Uterus (tissue), 4 donors: ENCODE data around the gene RREB1. TPM values are rescaled to one million over a fixed set of nuclear protein-coding genes. Genes with fewer than 3 reads are reported as not detected.

Source experiments
- DNase-seq, 2 donors: peaks; one replicate each; pipeline ENCODE4 v3.0.0-alpha.2; 2019 to 2020
- H3K27ac ChIP-seq, 2 donors: fragments of 200-600 bp; sonication (generic); 1 replicate in 1 of 2; 2 replicates in 1 of 2; pipeline ENCODE4 v1.5.1; 2016 to 2018
- H3K27me3 ChIP-seq, 2 donors: fragments of 200-600 bp; sonication (generic); one replicate each; pipeline ENCODE4 v1.5.1; 2018 to 2019; ENCODE audit warnings: control low read depth in 1 of 2
- H3K36me3 ChIP-seq, 2 donors: fragments of 200-600 bp; sonication (generic); one replicate each; pipeline ENCODE4 v1.5.1; 2019; ENCODE audit warnings: control low read depth in 1 of 2
- H3K4me1 ChIP-seq, 2 donors: fragments of 200-600 bp; sonication (generic); one replicate each; pipeline ENCODE4 v1.5.1; 2018 to 2019; ENCODE audit warnings: control low read depth in 1 of 2
- H3K4me3 ChIP-seq, 2 donors: fragments of 200-600 bp; sonication (generic); 1 replicate in 1 of 2; 2 replicates in 1 of 2; pipeline ENCODE4 v1.5.1; 2018 to 2019; ENCODE audit warnings: mild to moderate bottlenecking in 1 of 2
- H3K9me3 ChIP-seq, 2 donors: fragments of 200-600 bp; sonication (generic); one replicate each; pipeline ENCODE4 v1.5.1; 2019; ENCODE audit warnings: control low read depth in 1 of 2
- CTCF ChIP-seq, 4 experiments: fragments of 200-600 bp in 2 of 4; fragments of 450-650 bp in 2 of 4; sonication (generic) in 2 of 4; IDR thresholded peaks; one replicate each; pipeline ENCODE4 v1.5.1; 2016 to 2019; ENCODE audit warnings: antibody characterized with exemption in 4 of 4, mild to moderate bottlenecking in 2 of 4, moderate library complexity in 1 of 4
- POLR2A ChIP-seq, 2 donors: fragments of 450-650 bp; IDR thresholded peaks; one replicate each; pipeline ENCODE4 v1.6.1; 2016; ENCODE audit warnings: antibody characterized with exemption in 2 of 2, mild to moderate bottlenecking in 1 of 2, moderate library complexity in 1 of 2
- intact Hi-C: fragments of 100-400 bp; cut with DNase I; formaldehyde crosslinking; loops from one replicate; pipeline ENCODE4 v1.15.1; 2023; ENCODE audit warnings: low total_unique reads
- total RNA-seq, 4 donors: library from RNA; depleted of rRNA in 3 of 4; stranded (reverse); fragments of >200 nt in 3 of 4; gene quantifications; one replicate each; pipeline versions ENCODE4 v1.1.0 to v1.2.4, GENCODE V29; 2014 to 2023
- donor health status: DM: yes; HTN: yes; CAD: no.

RREB1 gene
- total RNA-seq, 4 donors from 2014 or later = 15.1 to 65.9 (median 22.7) TPM

GRCh38 chr6:7136859-7137334 lies 29.1 kb downstream of the RREB1 start:
- Histone ChIP-seq H3K9me3 (no peaks in the 10 kb centered on the region), H3K4me3 (no peak overlapping the region), H3K4me1 (peaks cover 0 to 5% of the 10 kb centered on the region in 2 donors), H3K27me3 (no peaks in the 10 kb centered on the region), H3K27ac (peak overlapping the region; percentile 73 to 85), H3K36me3 (no peaks in the 10 kb centered on the region)
- no peak for DNase-seq
- intact Hi-C loops = no loop called here
- TF ChIP-seq CTCF (IDR thresholded peaks at IDR 0.05) (no peak), POLR2A (IDR thresholded peaks at IDR 0.05) (no peak)

DNA sequence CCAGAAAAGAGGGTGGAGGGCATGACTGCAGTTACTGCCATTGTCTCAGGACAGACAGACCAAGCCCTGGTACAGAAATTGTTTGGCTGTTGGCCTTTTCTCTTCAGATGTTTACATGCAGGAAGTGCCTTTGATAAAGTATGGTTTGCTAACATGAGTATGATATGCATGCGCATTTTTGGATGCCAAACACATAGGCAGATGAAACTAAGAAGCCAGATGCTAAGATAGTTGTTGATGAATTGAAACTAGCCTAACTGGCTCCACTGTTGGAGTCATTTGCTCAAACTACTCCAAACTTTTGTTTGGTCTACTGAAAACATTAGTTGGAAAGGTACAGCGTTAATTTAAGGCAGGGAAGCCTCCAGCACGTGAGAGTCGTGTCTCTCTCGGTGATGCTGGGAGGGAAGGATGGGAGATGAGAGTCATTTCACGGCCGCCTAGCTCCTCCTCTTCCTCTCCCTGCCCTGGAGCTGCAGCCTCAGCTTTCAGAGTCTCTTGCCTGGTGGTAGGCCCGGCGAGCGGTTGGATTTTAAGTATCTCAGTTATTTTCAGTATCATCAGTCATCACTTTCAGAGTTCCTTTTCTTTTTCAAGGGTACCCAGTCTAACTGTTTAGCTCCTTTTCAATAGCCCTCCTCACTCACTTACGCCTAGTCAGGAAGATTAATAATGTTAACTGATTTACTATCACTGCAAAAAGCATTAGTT lies 29.7 kb downstream of the RREB1 start:
- intact Hi-C loops = no loop called here
- H3K36me3 ChIP-seq = no peaks in the 10 kb centered on the region
- H3K27ac ChIP-seq = peak overlapping the region; percentile 73 to 85
- H3K27me3 ChIP-seq = no peaks in the 10 kb centered on the region
- DNase-seq = peak; percentile 50 to 65
- H3K9me3 ChIP-seq = no peaks in the 10 kb centered on the region
- peaks cover 0 to 7% of the 10 kb centered on the region in 2 donors for H3K4me1 ChIP-seq
- H3K4me3 ChIP-seq = no peak overlapping the region
- no peak for TF ChIP-seq CTCF (IDR thresholded peaks at IDR 0.05)
- no peak for TF ChIP-seq POLR2A (IDR thresholded peaks at IDR 0.05)

- H3K36me3 ChIP-seq = no peaks in the 10 kb centered on the region
- no peak for DNase-seq
- H3K27me3 ChIP-seq = no peaks in the 10 kb centered on the region
- peak overlapping the region; percentile 73 to 85 for H3K27ac ChIP-seq
- no peak overlapping the region for H3K4me3 ChIP-seq
- H3K9me3 ChIP-seq = no peaks in the 10 kb centered on the region
- intact Hi-C loops = no loop called here
- H3K4me1 ChIP-seq = peaks cover 0 to 7% of the 10 kb centered on the region in 2 donors
- TF ChIP-seq POLR2A (IDR thresholded peaks at IDR 0.05) (no peak), CTCF (IDR thresholded peaks at IDR 0.05) (no peak)
Observed at GRCh38 chr6:7138046-7138531, 30.3 kb downstream of the RREB1 start.

- no peak for TF ChIP-seq POLR2A (IDR thresholded peaks at IDR 0.05)
- no peak for TF ChIP-seq CTCF (IDR thresholded peaks at IDR 0.05)
- Histone ChIP-seq H3K9me3 (no peaks in the 10 kb centered on the region), H3K4me1 (peaks cover 0 to 7% of the 10 kb centered on the region in 2 donors), H3K36me3 (no peaks in the 10 kb centered on the region), H3K4me3 (no peak overlapping the region), H3K27ac (peak overlapping the region; percentile 73 to 85), H3K27me3 (no peaks in the 10 kb centered on the region)
- no peak for DNase-seq
- intact Hi-C loops = no loop called here
Observed at GRCh38 chr6:7138921-7139358, 31.2 kb downstream of the RREB1 start.

- DNase-seq = no peak
- H3K4me1 ChIP-seq = peaks cover 0 to 7% of the 10 kb centered on the region in 2 donors
- intact Hi-C loops = no loop called here
- H3K27me3 ChIP-seq = no peaks in the 10 kb centered on the region
- no peaks in the 10 kb centered on the region for H3K9me3 ChIP-seq
- no peaks in the 10 kb centered on the region for H3K36me3 ChIP-seq
- TF ChIP-seq POLR2A (IDR thresholded peaks at IDR 0.05) (no peak), CTCF (IDR thresholded peaks at IDR 0.05) (no peak)
- no peak overlapping the region for H3K4me3 ChIP-seq
- peak overlapping the region; percentile 95 to 98 for H3K27ac ChIP-seq
Observed at GRCh38 chr6:7139835-7140470, 32.2 kb downstream of the RREB1 start.
